NCI-H69 (cell line): ENCODE measurements around the gene LATS2.

ENCODE experiments used
- DNase-seq: peaks from one replicate; lab custom pipeline; 2025; lab: John Stamatoyannopoulos, UW

Gene LATS2

DNA sequence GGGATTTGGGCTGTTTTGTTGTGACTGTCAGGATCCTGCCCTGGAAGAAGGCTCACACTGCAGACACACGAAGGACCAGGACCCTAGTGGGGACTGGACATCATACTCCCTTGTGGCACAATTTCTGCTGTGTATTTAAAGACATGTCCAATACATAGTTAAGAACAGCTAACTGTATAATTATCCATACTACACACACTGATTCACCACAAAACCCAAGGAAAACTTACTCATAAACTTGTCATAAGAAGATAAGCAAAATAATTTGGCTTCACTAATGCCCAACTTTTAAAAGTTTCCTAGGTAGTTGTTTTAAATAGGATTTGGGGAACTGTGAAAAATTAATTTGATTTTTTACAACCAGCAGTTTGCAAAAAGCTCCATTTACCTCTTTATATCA is 46.1 kb downstream of the LATS2 start:
- DNase-seq, result no peak

DNA sequence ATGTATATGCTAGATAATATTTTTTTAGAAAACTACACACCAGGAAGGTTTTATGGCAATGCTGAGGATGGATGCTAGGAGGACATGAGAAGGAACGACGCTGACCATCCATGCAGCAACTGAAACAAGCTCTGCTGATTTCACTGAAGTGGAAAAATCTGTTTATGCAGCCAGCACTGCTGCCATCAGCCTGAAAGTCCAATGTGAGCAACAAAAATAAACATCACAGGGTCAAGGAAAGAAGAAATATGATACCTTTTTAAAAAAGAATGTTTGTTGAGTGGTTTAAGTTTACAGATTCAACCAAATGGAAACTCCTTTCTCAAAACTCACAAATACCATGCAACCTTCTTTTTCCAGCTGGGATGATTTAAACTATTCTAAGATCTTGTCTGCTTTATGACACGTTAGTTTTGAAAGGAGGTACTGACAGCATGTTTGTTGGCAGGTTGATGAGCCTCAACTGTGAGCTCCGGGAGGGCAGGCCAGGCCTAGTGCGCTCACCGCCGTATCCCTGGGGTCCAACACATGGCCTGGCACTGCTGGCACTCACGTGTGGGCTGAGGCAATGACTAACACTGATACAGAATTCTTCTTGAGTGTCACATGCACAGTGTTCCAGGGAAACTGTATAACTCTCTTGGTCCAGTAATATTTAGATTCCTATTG is 46.8 kb downstream of the LATS2 start:
- no peak for DNase-seq

- DNase-seq, result no peak
Observed at GRCh38 chr13:21014139-21014501, 47.3 kb downstream of the LATS2 start.

- no peak for DNase-seq
Observed at GRCh38 chr13:21013682-21014038, 47.7 kb downstream of the LATS2 start.

DNA sequence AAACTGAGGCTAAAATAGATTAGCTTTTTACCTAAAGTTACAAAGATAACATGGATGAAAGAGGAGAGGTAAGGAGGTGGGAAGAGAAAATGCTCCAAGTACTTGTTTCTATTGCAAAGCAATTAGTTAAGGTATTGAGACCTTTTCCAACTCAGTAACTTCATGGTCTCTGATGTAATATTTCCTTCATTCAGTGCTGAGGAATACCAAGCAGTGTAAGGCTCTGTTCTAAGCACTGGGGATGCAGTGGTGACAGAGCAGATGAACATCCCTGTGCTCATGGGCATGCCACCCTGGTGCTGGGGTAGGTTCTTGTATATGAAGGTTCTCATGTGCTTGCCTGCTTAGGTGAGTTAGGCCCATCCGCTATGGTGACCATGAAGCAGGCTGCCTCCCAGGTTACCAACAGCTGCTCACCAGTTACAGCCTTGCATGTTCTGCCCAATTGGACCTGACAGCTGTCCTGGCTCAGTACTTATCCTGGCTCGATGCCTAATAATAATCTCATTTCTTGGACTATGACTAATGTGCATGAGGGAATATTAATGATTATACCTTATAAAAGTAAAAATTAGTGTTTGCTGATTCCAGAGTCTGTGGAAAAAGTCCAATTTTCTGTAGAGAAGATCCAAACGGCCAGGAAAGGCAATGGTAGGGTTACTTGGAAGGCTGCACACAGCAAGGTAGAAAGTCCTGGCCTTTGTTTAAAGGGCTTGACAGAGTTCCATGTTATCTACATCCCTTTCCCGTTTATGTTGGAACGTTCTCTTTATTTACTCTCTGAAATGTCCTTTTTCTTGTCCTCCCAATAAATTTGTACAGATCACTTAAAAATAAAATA is 48.3 kb downstream of the LATS2 start:
- no peak for DNase-seq

- no peak for DNase-seq
Observed at GRCh38 chr13:21012211-21012610, 49.2 kb downstream of the LATS2 start.

GRCh38 chr13:21011378-21011777 is 50.0 kb downstream of the LATS2 start:
- no peak for DNase-seq

DNA sequence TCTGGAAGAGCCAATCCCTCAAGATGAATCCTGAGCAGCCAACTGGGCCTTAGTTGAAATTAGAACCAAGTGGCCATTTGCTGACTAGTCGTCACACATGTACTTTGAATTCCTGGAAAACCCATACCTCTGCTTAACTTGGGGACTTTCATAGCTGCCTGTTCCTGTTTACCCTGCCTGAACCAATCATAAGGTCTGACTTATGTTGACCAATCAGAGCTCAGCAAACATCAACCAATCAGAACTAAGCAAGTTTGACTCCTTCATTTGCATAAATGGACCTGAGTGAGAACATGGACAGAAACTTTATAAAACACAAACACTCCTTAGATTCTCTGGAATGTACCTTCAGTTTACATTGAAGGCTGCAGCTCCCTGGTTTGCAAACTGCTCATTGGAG is 50.8 kb downstream of the LATS2 start:
- DNase-seq, result no peak

DNA sequence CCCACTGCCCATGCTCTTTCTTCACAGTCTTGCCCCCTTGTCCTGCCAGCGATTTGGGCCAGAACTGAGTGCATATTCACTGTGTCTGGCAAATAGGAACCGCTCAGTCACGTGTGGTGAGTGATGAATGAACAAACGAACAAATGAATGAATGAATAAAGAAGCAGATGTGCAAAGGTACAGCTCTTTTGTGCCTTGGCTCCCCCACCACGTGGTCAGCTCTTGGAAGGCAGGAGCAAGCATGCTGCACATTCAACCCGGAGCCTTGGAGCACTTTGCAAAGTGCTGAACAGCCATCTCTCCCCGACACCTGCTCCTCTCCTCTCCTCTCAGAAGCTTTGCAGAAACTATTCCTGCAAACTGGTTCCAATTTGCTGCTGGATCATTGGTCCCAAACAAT is 52.4 kb downstream of the LATS2 start:
- no peak for DNase-seq

- DNase-seq, result no peak
Observed at GRCh38 chr13:21008026-21008425, 53.4 kb downstream of the LATS2 start.

DNA sequence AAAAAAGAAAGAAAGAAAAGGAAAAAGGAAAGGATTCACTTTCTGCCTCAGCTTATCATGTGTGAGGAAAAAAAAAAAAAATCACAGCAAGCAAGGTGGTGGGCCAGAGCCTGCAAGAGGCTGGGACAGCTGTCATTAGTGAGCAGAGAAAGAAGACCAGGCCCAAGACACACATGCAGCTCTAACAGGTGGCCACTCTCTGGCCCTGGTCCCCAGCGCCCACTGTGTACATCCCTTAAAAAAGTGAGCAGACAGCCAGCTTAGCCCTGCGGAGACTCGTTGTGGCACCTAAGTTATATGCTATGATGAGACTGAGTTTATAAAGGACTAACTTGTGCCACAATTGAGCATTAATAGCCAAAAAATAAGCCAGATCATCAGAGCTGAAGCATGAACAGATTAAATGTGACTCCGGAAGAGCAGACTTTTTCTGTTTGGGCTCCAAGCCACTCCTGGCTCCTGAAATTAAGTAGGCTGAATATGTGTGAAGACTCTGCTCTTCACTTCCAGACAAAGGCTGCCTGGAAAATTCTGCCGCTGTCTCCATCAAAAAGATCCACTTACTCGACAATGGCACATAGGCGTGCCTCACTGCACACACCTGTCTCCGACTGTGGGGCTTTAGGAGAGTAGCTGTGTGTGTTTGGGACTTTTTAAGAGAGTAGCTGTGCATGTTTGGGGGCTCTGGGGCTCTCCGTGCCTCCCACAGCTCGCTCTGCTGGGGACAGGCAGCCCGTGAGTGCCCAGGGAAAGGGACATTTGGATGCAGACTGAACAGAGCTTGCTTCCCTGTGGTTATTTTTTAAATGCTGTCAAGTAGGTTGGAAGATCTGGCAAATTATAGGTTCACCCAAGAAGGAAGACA is 55.0 kb downstream of the LATS2 start:
- no peak for DNase-seq

- DNase-seq, result no peak
Observed at GRCh38 chr13:21005193-21005592, 56.2 kb downstream of the LATS2 start.

DNA sequence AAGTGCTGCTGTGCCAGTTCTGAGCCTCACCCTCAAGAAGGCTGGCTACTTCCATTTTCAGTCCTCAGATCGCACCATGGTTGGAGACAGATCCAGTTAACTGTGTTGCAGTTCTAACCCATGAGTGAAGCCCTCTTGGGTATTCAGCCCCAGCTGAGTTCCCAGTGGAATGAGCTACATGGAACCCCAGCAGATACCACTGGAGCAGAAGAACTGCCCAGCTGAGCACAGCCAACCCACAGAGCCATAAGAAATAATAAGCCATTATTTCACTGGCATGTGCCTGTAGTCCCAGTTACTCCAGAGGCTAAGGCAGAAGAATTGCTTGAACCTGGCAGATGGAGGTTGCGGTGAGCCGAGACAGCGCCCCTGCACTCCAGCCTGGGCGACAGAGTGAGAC is 59.9 kb downstream of the LATS2 start:
- DNase-seq, result no peak

DNA sequence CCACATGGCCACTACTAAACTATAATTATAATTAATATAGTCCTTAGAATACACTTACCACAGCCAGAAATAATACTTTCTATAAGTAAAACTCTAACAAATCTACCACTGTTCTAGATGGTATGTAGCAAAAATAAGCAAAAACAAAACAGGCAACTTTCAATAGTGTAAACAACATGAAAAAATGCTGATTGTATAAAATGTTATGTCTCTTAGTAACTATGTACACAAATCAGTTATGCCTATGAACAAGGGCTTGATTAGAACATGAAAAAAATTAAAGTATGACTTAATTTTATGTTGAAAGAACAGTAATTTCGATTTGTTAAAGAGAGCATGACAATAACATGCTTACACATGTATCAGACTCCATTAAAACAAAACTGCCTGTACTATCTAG is 60.7 kb downstream of the LATS2 start:
- no peak for DNase-seq

DNA sequence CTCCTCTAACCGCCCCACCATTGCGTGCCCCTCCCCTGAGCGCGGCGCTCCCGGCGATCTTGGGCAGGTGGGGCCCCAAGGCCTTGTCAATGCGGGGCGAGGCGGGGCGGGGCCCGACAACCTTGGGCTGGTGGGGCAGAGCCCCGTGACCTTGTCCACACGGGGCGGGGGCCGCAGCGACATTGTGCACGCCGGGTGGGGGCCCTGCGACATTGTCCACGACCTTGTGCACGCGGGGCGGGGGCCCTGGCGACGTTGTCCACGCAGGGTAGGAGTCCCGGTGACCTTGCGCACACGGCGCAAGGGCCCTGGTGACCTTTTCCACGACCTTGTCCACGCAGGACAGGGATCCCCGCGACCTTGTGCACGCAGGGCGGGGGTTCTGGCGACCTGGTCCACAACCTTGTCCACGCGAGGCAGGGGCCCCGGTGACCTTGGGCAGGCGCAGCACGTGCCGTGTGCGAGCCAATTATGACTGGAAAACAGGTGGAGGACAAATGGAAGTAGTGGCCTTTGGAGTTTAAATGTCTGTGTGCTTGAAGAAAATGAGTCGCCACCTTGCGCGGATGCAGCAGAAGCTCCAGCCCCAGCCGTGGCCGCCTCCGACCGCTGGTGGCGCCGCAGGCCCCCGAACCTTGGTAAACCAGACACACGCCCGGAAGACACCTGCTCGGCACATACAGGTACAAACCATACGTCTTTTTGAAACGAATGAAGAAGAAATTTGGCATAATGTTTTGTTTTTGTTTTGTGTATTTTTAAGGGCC is 62.6 kb downstream of the LATS2 start:
- DNase-seq, result no peak

- no peak for DNase-seq
Observed at GRCh38 chr13:20997301-20998161, 63.9 kb downstream of the LATS2 start.

DNA sequence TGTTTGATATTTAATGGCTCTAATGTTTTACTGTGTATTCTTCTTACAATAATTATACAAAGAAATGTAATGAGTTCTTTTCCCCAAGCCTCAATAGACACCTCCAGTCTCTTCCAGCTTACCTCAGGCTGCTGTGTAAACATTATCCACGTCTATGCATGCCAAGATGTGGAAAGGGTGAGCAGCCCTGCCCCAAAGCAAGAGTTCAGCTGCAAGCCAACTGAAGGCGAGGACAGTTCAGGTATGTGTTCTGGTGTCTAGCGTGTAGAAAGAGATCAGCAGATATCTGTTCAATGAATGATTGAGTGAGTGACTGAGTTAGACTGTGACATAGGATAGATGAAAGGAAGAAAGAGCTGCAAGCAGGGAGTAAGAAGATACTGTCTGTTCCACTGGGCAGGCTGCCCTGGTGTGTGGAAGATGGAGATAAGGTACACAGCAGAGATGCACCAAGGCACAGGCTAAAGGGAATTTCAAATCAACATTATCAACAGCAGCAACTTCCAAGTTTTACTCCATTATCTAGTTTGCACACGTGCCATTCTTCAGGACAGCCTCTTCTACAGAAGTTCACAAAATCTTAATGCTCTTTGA is 66.0 kb downstream of the LATS2 start:
- DNase-seq, result no peak

DNA sequence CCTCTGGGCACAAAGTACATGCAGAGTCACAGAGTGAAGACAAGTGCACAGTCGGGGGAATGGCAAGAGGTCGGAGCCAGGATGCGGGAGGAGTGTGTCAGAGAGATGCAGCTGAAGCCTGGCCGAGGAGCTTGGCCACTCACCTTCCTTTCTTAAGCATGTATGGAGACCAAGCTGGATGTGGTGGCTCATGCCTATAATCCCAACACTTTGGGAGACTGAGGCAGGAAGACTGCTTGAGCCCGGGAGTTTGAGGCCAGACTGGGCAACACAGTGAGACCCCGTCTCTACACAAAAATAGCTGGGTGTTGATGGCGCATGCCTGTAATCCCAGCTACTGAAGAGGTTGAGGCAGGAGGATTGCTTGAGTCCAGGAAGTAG is 67.0 kb downstream of the LATS2 start:
- no peak for DNase-seq

GRCh38 chr13:20993661-20994440 is 67.5 kb downstream of the LATS2 start:
- DNase-seq, result no peak

- DNase-seq, result no peak
Observed at GRCh38 chr13:20993211-20993610, 68.2 kb downstream of the LATS2 start.
